ENCODE measurements around the gene PLA1A.

GRCh38 chr3:119664370-119664769, 66.7 kb downstream of the PLA1A start:
- TF ChIP-seq MAX (IDR thresholded peaks at IDR 0.05; ENCODE audit: low read depth) (no peak), CTCF (IDR thresholded peaks at IDR 0.05) (no peak)
